Dermis blood vessel endothelial cell (primary cell): ENCODE measurements around the gene DLGAP1. TPM values are rescaled to one million over a fixed set of nuclear protein-coding genes. Genes with fewer than 3 reads are reported as not detected.
"Not testable (repeated sequence)": the region's sequence is repeated elsewhere in the genome, so short reads cannot be mapped to it uniquely, and the experiment has no call there.

ENCODE experiments used
- DNase-seq: peaks from one replicate; pipeline ENCODE4 v3.0.0; 2010
- total RNA-seq: library from RNA; depleted of rRNA; stranded (reverse); fragments of >200 nt; gene quantifications from 2 replicates; pipeline ENCODE4 v1.2.3, GENCODE V29; 2014

DLGAP1 gene
- total RNA-seq, 1 donor from 2014 or later = 0.17 TPM

DNA sequence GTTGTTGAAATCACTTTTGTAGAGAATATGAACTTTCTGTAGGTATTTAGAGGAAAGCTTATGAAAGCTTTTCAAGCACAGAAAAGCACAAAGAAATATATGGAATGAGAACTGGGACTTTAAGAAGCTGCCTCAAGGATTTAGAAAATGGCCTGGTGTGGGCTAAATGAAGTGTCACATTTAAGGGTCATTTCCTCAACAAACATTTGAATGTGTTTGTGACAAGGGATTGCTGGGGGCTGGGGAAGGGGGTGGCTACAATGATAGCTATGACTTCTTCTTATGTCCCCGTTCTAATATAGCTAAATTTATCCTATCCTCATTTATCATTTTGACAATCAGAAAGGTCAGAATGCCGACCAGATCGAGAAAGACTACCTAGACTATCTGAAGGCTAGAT lies 69.2 kb downstream of the DLGAP1 start:
- no peak for DNase-seq

DNA sequence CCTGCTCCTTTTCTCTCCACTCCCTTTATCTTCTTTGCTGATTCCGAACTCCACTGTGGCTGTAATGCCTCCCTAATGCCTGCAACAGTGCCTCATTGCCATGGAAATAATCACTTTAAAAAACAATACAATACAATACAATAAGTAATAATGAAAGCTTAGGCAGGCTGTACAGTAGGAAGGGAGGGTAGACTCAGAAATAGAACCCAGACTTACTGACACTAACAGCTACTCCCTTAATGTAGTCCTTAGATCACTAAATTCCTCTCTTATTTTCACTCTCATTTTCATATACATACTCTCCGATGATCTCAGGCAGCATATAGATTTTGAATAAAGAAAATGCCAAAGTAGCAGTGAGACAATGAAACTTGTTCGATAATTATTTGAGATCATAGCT lies 70.2 kb downstream of the DLGAP1 start:
- peak; percentile 12 for DNase-seq

DNA sequence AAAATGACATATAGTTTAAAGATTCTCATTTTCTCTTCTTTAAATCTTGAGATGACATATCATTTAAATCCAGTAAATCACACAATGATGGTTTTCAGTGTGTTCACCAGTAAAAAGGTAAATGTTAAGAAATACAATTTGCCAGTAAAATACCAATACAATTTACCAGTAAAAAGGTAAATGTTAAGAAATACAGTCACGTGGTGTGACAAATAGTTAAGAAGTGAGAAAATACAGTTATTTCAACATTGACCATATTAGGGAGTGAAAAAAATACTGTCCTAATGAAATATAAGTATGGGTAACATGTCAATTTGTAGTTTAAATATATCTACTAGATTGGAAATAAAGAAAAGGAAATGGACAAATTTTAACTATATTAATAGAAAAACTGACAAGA lies 80.5 kb downstream of the DLGAP1 start:
- no peak for DNase-seq

DNA sequence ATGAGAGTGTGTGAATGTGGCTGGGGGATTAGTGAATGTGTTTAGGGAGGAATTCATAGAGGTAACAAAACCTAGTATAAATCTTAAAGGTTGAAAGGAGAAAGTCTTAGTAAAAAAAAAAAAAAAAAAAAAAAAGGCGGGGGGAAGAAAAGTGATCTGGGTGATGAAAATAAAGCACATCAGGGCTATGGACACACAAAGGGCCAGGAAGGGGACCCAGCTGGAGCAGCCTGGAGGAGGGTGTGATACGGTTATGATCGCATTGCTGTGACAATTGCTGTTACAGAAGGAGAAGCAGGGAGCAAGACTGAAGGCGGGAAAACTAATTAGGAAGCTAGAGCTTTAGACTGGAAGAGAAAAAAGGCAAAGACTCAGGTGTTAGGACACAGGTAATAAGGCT lies 85.4 kb downstream of the DLGAP1 start:
- DNase-seq = no peak

DNA sequence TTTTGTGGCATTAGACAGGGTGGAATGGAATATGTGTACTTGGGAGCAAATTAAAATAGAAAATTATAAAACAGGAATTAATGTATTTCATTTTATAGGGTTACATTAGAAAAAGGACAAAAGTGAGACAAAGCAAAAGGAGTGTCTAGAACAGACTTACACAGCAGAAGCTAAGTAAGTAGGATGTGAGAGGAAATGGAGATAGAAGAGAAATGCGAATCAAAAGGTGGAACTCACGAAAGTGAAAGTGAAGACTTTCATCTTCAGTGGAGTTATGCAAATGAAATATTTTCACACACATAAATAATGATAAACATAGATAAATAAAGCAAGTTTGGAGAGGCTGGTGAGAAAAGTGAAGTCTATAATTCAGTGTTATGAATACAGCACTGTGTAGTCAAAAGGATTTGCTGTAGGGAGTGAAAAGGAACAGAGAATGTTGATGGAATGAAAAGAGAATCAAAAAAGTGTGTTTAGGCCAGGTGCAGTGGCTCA lies 94.8 kb downstream of the DLGAP1 start:
- DNase-seq = no peak

DNA sequence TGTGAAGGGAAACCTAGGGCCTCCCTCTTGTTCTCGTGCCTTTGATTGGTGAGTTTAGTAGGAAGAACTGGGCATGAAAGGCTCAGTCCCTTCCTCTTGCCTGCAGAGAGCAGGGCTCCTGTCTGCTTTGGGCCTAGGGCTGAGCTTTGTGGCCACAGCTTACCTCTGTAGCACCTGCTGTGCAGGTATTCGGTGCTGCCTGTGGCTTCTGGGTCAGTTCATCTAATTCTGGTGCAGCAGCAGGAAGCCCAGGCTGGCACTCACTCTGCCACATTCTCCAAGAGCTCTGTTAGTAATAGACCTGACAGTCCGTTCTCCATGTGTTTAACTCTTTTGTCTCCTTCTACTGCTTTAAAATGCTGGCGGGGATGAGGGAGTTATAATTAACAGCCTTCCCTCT lies 96.5 kb downstream of the DLGAP1 start:
- no peak for DNase-seq

DNA sequence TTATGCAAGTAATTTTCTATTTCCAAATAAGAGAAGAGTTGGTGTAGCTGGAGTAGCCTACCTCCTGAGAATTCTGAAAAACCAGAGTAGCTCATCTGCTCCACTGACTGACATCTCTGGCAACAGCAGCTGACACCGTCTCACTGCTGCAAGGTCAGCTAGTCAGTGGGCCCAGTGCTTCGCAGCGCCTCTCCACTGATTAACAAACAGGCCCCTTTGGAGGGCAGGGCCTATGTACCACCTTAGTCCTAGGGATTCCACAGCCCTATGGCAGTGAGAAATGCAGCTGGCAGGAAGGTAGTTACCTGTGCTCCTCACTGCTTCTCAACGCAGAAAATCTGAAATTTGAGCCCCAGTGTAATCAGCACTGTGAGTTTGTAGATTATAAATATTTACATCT lies 97.5 kb downstream of the DLGAP1 start:
- DNase-seq = no peak

DNA sequence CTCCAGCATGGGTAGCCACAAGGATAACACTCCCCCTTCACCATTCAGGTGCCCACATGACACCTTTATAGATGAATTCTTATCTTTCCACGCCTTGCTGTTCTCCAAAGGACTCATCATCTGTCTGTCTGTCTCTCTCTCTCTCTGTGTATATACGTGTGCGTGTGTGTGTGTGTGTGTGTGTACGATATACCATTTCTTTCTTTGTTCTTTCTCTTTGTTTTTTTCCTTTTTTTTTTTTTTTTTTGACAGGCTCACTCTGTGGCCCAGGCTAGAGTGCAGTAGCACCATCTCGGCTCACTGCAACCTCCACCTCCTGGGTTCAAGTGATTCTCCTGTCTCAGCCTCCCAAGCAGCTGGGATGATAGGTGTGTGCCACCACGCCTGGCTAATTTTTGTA lies 98.2 kb downstream of the DLGAP1 start:
- DNase-seq = no peak

DNA sequence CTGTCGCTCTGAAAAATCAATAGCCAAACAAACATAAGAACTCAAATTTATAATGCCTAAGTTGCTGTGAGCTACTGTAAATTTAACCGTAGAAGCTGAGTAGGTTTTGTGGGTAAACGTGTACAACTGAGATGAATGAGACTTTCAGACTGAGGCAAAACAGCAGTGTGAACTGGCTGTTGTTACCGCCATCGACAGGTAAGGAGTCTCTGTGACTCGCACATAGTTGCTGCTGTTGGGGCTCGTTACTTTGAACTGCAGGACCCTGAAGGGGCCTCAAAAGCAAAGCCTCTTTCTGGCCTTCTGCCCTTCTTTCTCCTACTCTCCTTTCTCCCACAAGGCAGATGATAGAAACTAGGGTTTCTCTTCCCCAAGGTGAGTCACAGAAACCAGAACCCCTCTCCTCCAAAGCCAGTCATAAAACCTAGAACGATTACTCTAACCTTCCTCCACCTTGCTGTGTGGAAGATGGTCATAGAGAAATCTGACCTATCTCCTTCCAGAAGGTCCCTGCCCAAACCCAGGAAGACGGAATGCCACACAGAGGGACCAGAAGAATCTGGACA lies 101.2 kb downstream of the DLGAP1 start:
- DNase-seq = no peak

DNA sequence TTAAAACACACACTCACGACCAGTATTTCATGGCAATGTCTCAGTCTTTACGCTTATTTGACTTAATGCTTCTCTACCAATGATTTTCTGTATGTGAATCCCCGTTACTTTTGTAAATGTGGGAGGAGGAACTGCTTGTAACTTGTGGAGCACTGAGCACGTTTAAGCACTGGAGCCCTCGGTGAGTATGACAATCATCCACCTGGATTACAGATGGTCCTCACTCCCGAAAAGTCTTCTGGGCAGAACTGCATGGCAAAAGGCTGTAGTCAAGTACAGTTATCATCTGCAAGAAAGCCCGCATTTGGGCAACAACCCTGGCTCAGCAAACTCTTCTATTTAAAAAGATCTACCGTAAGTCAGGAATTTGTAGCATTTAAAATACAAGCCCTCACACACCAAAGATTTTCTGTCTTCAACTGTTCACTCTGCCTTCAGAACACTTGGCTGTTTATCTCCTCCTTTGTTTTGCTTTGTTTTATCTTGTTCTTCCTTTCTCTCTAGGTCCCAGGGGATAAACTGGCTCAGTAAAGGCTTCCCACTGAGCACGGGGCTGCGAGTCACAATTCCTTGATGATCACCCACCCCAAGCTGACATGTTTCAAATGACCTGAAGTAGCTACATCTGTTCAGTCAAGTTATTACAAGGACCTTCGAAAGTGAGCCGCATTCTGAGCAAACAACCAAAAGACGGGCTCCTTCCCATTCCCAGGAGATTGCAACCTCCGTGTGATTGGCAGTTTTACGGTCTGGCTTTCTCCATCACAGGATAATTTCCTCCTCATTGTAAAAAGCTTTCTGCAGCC lies 102.2 kb downstream of the DLGAP1 start:
- DNase-seq = no peak

DNA sequence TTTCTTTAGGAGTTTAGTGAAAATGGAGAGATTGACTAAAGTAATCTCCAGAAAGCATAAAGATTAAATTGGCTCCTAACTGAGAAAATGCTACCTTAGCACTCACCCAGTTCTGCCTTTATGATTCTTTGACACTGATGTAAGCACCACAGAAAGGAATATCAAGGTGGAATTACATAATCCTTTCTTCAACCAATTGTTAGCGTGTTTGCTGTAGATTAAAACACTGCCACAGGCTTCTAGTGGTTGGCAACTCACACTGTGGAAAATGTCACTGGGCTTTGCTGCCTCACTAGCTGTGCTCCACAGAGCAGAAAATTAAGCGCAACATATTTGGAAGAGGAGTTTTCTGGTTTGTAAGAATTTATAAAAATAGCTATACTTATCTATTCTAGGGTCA lies 104.1 kb downstream of the DLGAP1 start:
- DNase-seq = no peak

DNA sequence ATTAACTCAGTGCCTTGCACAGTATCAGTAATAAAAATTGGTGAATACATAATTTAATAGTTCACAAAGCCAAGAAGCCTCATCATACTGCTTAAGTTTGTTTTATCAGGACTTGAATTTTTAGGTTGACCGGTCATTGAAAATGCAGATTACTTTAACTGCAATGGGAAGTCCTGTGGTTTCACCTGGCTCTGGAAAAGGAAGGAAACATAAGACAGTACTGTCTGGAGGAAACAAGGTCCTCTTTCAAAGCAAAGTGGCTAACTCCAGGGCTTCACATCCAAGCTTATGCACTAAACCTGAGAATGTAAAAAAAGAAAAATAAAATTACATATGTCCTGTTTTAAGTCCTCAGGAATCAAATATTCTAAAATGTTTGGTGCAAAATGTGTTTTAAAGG lies 119.7 kb downstream of the DLGAP1 start:
- DNase-seq = no peak

DNA sequence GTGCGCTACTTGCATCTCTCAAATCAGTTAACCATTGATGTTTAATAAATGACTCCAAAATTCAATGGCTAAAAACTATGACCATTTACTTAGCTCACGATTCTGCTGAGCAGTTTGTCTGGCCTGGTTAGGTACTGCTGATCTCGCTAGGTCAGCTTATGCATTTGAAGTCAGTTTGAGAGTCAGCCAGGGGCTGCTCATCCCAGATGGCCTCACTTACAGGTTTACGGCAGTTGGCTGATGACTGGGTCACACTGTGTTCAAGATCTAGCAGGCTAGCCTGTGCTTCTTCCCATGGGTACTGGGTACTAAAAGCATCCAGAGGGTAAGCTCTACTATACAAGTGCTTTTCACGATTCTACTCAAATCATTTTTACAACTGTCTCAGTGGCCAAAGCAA lies 122.1 kb downstream of the DLGAP1 start:
- DNase-seq = no peak

DNA sequence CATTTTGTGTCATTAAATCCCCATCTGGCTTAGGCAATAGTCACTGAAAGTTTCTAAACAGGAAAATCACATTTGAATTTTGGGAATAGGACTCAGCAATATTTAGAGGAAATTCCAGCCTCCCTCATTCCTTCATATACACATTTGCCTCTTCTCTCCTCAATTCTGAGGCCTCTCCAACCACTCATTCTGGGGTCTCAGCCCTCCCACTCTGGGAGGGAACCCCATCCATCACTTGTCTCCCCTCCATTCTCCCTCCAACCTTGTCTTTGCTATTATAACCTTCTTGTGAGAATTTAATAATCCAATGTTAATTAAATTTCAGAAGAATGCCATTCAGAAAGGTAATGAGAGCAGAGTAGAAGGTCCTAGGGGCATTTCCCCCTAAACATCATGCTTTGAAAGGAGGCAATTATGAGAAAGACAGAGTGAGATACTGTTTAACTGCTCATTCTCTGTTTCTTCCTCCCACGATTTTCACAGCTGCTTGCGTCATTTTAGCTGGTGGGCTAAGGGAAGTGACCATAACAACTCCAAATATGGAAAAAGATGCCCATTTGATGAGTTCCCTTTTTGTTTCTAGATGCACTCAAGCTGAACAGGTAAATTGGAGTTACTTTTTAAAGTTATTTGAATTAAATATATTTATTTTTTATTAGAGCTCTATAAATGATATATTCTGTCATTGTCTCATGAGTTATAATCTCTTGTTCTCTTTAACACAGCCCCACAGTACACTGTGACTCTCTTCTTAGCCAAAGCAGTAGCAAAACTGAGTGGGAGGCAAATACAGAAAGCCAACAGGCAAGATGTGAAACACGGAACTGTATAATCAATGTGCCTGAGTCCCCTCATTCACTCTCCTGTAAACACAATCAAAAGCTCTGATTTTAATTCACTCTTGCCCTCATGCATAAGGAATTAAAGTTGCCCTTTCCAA lies 135.1 kb downstream of the DLGAP1 start:
- DNase-seq = no peak

DNA sequence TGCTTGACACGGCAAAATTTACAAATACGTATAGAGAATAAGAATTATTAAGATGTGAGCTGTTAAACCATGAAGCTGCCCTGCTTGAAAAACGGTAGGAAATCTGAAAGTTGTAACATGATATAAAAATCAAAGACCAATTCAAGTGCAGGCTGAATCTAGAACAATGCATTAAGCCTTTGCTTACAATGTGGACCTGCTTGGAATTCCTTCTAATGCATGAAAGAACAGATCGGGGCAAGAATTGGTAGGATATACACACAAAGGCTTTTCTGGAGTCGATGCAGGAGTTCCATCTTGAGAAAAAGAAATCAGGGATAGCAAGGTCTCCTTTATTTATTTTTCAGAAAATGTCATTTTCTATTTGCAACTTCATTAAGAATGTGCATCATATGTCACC lies 136.8 kb downstream of the DLGAP1 start:
- DNase-seq = no peak

DNA sequence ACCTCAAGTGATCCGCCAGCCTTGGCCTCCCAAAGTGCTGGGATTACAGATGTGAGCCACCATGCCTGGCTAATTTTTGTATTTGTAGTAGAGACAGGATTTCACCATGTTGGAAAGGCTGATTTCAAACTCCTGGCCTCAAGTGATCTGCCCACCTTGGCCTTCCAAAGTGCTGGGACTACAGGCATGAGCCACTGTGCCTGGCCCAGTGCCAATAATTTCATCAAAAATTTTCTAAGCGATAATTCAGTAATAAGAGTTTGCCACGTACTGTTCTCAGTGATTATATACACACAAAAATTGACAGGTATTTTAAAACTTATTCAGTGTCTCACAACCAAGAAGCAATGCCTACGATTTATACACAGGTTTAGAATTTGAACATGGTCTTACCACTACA lies 143.2 kb downstream of the DLGAP1 start:
- not testable (repeated sequence) for DNase-seq

DNA sequence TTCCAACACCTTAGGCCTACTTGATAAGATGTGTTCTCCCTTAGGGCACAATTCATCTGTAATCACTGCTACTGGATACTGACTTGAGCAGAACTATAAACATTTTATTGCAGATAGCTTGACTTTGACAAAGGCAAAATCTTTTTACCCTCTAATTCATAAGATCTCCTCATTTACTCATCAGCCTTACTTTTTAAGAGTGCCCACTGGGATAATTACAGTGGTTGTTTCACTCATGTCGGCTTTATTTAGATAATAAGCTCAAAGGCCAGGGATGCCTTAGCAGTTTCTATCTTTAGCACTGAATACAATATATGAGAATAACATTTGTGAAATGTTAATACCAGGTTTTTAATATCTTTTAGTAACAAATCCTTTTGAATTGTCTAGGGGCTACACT lies 144.0 kb downstream of the DLGAP1 start:
- DNase-seq = no peak

DNA sequence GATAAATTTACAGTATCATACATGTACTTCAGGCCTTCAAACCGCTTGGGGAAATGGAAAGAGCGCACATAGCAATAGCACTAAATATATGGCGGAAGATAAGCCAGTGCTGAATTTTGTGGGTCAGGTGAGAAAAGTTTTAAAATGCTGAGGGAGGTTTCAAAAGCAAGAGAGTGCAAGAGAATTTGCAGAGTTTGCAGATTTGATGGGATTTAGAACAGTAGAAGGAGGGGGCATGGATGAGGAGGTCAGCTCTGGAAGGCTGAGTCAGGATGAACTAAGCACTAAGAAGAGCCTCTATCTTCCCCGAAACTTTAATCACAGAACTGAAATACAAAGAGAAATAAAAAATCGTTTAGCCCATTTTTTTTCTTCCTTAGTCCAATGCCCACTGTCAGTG lies 145.9 kb downstream of the DLGAP1 start:
- no peak for DNase-seq

DNA sequence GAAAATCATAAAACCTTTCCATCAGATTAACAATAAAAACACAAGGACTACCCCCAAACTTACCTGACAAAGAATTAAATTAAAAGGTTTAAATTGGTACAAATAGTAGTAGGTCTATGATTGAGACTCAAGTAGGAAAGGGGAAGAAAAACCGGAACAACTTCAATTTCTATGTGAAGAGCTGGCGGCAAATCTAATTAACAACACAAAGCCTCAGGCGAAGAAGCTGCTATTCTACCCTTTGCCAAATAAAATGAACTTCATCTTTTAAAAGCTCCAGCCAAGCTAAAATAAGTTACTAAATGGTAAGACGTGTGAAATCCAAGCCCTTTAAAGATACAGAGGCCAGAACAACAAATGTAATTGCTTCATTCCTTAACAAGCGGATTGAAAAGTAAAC lies 146.5 kb downstream of the DLGAP1 start:
- DNase-seq = no peak

DNA sequence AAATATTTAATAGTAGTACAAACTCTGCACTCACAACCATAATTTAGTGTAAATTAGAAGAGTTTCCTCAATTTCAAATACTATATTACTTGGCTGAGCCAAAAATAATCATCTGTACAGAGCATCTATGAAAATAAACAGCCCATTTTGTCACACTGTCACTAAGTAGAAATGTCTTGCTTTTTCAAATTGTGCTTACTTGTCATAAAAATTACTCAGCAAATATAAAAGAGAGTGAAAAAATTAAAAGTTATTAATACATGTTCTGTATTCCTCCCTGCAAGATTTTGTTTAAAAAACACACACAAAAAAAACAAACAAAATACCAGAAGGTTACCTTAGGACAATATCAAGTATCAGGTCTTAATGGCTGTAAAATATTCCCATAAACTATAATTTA lies 155.7 kb downstream of the DLGAP1 start:
- DNase-seq = no peak

DNA sequence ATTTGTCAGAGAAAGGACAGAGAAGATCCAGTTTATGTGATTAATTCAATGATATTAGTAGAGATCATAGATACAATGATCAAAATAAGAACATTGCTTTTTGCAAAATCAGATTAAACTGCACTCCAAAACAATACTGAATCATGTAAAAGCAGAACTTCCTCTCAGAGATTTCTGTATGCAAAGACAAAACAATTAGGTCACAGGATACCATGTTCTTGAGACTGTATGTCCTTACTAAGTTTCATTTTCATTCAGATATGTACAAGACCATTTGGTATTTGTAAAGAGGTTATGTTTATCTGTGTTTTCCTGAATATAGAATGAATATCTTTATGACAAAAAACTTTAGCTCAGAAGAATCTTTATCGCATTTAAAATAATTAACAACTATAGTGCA lies 161.8 kb downstream of the DLGAP1 start:
- DNase-seq = no peak

DNA sequence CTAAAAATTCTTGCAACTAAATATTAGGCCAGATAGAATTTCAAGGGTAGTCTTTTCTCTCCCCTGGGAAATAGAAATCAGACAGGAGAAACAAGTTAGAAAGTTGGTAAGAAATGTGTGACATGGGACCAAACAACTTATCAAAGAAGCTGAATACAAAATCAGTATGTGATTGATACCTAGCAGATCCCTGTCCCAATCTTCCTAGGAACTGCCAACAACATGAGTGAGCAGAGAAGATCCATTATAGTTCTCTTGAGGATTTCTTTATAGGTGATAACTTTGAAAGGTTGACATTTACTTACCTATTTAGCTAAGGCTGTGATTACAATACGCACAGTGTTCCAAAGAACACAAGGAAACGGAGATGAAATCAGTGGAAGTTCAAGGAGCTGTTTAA lies 162.4 kb downstream of the DLGAP1 start:
- no peak for DNase-seq

DNA sequence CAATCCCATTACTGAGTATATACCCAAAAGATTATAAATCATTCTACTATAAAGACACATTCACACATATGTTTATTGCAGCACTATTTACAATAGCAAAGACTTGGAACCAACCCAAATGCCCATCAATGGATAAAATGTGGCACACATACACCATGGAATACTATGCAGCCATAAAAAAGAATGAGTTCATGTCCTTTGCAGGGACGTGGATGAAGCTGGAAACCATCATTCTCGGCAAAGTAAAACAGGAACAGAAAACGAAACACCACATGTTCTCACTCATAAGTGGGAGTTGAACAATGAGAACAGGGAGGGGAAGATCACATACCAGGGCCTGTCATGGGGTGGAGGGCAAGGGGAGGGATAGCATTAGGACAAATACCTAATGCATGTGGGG lies 167.8 kb downstream of the DLGAP1 start:
- not testable (repeated sequence) for DNase-seq
